ENCODE results near the gene CDYL2.

CDYL2 gene

GRCh38 chr16:80704751-80705505, 99.5 kb downstream of the CDYL2 start:
- DNase-seq (ENCODE audit: low spot score): no peak

- DNase-seq (ENCODE audit: low spot score): no peak
Observed at GRCh38 chr16:80703131-80704071, 101.0 kb downstream of the CDYL2 start.

- DNase-seq (ENCODE audit: low spot score): no peak
Observed at GRCh38 chr16:80702696-80703095, 101.7 kb downstream of the CDYL2 start.

GRCh38 chr16:80700558-80700957, 103.8 kb downstream of the CDYL2 start:
- no peak for DNase-seq (ENCODE audit: low spot score)

GRCh38 chr16:80695020-80695419, 109.4 kb downstream of the CDYL2 start:
- no peak for DNase-seq (ENCODE audit: low spot score)

- DNase-seq (ENCODE audit: low spot score): no peak
Observed at GRCh38 chr16:80693553-80693952, 110.8 kb downstream of the CDYL2 start.

GRCh38 chr16:80692270-80692669, 112.1 kb downstream of the CDYL2 start:
- DNase-seq (ENCODE audit: low spot score): no peak

GRCh38 chr16:80691111-80691741, 113.2 kb downstream of the CDYL2 start:
- DNase-seq (ENCODE audit: low spot score): no peak

- no peak for DNase-seq (ENCODE audit: low spot score)
Observed at GRCh38 chr16:80689487-80689886, 114.9 kb downstream of the CDYL2 start.

GRCh38 chr16:80687606-80688005, 116.8 kb downstream of the CDYL2 start:
- no peak for DNase-seq (ENCODE audit: low spot score)

- DNase-seq (ENCODE audit: low spot score): no peak
Observed at GRCh38 chr16:80684906-80685305, 119.5 kb downstream of the CDYL2 start.

GRCh38 chr16:80684136-80684765, 120.1 kb downstream of the CDYL2 start:
- no peak for DNase-seq (ENCODE audit: low spot score)

- no peak for DNase-seq (ENCODE audit: low spot score)
Observed at GRCh38 chr16:80683646-80684045, 120.8 kb downstream of the CDYL2 start.

- DNase-seq (ENCODE audit: low spot score): no peak
Observed at GRCh38 chr16:80682421-80683070, 121.9 kb downstream of the CDYL2 start.

- DNase-seq (ENCODE audit: low spot score): no peak
Observed at GRCh38 chr16:80681436-80681835, 123.0 kb downstream of the CDYL2 start.

- no peak for DNase-seq (ENCODE audit: low spot score)
Observed at GRCh38 chr16:80680839-80681238, 123.6 kb downstream of the CDYL2 start.

- no peak for DNase-seq (ENCODE audit: low spot score)
Observed at GRCh38 chr16:80680046-80680445, 124.4 kb downstream of the CDYL2 start.

GRCh38 chr16:80674884-80675283, 129.5 kb downstream of the CDYL2 start:
- DNase-seq (ENCODE audit: low spot score): no peak

- DNase-seq (ENCODE audit: low spot score): no peak
Observed at GRCh38 chr16:80672379-80672778, 132.0 kb downstream of the CDYL2 start.

GRCh38 chr16:80671281-80671849, 133.0 kb downstream of the CDYL2 start:
- DNase-seq (ENCODE audit: low spot score): no peak

- no peak for DNase-seq (ENCODE audit: low spot score)
Observed at GRCh38 chr16:80670170-80670865, 134.1 kb downstream of the CDYL2 start.
